Astrocyte of the cerebellum (primary cell): ENCODE measurements around the gene WWC1.

ENCODE experiments used
- DNase-seq: peaks from one replicate; pipeline ENCODE4 v3.0.0-alpha.2; 2011; ENCODE audit warnings: low read depth
- H3K4me3 ChIP-seq: 2 replicates; pipeline ENCODE4 v1.5.1; 2011; ENCODE audit warnings: mild to moderate bottlenecking, low read depth, low read length, moderate library complexity
- in situ Hi-C: cut with HindIII; loops from 2 replicates; pipeline ENCODE4 v1.10.0; 2017; ENCODE audit warnings: low sequenced_read_pairs
- TF ChIP-seq, protein P1 (sequence below): IDR thresholded peaks from 2 replicates; pipeline ENCODE4 v1.5.1; 2012; ENCODE audit warnings: low read length, low read depth, moderate library complexity, mild to moderate bottlenecking; ENCODE audit errors: missing control alignments

Gene WWC1

DNA sequence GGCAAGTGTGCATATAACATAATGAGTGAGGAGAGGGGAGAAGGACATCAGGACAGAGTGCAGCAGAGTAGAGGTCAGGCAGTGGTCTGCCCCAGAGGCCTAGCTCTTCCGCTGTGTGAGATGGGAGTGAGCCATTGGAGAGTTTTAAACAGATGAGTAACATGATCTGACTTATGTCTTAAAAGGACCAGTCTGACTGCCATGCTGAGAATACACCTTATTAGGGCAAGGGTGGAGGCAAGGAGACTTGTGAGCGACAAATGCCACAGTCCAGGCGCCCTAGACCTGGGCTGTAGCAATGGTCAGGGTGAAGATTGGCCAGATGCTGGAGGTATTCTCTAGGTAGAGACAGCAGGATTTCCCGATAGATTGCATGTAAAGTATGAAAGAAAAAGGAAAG, 83.1 kb downstream of the WWC1 start:
- in situ Hi-C loops: no loop called here
- no peak overlapping the region for H3K4me3 ChIP-seq
- no peak for DNase-seq
- TF ChIP-seq, protein P1, sequence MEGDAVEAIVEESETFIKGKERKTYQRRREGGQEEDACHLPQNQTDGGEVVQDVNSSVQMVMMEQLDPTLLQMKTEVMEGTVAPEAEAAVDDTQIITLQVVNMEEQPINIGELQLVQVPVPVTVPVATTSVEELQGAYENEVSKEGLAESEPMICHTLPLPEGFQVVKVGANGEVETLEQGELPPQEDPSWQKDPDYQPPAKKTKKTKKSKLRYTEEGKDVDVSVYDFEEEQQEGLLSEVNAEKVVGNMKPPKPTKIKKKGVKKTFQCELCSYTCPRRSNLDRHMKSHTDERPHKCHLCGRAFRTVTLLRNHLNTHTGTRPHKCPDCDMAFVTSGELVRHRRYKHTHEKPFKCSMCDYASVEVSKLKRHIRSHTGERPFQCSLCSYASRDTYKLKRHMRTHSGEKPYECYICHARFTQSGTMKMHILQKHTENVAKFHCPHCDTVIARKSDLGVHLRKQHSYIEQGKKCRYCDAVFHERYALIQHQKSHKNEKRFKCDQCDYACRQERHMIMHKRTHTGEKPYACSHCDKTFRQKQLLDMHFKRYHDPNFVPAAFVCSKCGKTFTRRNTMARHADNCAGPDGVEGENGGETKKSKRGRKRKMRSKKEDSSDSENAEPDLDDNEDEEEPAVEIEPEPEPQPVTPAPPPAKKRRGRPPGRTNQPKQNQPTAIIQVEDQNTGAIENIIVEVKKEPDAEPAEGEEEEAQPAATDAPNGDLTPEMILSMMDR: no peak

DNA sequence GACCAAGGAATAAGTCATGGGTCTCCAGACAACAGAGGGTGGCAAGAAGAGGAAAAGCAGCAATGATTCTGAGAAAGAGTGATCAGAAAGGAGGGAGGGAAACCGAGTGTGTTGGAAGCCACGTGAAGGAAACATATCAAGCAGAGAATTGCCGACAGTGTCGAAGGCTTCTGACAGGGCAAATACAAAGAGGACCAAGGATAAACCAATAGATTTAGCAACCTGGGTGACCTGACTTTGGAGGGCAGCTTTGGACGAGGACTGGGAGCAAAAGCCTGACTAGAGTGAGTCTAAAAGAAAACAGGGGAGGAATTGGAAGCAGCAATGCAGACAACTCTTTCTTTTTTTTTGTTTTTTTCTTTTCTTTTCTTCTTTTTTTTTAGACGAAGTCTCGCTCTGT, 83.8 kb downstream of the WWC1 start:
- in situ Hi-C loops: no loop called here
- TF ChIP-seq, protein P1: no peak
- no peak for DNase-seq
- H3K4me3 ChIP-seq: no peak overlapping the region

DNA sequence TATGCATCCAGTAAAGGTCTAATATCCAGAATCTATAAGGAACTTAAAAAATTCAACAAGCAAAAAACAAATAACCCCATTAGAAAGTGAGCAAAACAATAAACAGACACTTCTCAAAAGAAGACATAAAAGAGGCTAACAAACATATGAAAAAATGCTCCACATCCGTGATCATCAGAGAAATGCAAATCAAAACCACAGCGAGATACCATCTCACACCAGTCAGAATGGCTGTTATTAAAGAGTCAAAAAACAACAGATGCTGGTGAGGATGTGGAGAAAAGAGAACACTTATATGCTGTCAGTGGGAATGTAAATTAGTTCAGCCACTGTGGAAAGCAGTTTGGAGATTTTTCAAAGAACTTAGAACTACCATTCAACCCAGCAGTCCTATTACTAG, 86.1 kb downstream of the WWC1 start:
- TF ChIP-seq, protein P1: no peak
- DNase-seq: no peak
- H3K4me3 ChIP-seq: no peak overlapping the region
- in situ Hi-C loops: no loop called here

DNA sequence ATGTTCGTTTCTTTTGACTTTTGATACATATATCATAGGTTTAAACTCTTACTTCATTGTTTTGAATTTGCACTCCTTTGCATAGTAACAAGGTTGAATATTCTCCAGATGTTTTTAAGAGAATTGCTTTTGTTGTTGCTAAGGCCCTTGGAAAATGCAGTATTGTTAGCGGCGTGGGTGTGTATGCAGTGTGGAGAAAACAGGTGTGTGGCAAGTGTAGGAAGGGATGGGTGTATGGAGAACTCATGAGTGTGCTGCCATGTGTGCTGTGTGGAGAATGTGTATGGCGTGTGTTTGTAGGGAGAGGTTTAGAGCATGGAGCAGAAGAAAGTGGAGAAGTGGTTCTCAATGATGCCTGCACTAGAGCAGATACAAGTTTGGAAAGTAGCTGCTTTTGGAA, 87.3 kb downstream of the WWC1 start:
- in situ Hi-C loops: no loop called here
- no peak for DNase-seq
- H3K4me3 ChIP-seq: no peak overlapping the region
- TF ChIP-seq, protein P1: no peak

DNA sequence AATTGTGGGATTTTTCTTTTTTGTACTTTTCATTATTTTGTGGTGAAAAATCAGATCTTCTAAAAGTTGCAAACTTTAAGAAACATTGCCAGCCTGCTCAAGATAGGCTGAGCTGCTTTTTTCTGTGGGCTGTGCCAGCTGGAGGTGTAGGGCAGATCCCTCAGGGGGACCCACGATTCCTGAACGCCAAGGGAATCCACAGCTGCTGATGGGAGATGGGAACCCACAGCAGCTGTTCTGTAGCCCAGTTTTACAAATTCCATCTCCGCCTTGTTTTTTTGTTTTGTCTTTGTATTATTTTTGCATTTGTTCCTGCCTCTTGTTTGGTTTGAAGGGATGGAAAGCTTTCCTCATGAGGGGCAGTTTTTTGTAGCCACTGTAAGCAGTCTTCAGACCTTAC, 91.0 kb downstream of the WWC1 start:
- no peak overlapping the region for H3K4me3 ChIP-seq
- TF ChIP-seq, protein P1: no peak
- DNase-seq: no peak
- in situ Hi-C loops: loop anchor here (5.0 kb wide), 1 partner anchor 40 kb away; no protein-coding TSS in a partner anchor

DNA sequence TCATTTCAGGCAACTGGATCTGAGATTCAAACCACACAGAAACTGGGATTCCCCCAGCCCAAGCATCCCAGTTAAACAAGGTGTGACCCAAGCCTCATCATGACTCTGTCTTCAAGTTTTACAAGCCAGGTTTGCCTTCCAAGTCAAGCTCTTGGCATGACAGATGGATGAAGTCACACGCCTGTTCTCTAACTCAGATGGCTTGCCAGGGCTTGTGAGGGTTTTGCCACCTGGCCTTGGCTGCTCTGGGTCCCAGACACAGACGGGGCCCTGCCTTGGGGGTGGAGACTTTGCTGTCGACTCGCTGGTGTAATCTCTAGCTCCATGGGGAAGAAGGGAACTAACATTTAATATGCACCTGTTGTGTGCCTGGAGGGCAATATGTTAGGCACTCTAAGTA, 99.0 kb downstream of the WWC1 start:
- in situ Hi-C loops: no loop called here
- TF ChIP-seq, protein P1: no peak
- H3K4me3 ChIP-seq: no peak overlapping the region
- no peak for DNase-seq

DNA sequence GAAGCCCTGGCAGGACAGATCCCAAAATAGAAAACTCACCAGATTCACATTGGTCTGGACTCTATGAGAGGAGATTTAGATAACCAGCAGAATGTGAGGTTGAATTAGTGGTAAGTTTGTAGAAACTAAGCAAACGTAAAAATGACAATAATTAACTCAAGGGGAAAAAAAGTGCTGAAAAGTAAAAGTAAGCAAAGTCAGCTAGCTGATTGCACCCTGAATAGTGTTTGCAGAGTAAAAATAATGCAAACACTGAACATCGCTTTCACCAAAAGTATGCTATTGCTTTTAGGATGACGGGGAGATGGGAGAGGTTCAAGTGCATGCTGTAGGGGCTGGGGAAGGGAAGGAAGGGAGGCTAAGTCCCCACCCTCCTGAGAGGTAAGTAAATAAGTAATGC, 102.3 kb downstream of the WWC1 start:
- H3K4me3 ChIP-seq: no peak overlapping the region
- TF ChIP-seq, protein P1: no peak
- DNase-seq: no peak
- in situ Hi-C loops: no loop called here
